WTC11 (cell line): ENCODE data around the gene SYT7. TPM values are rescaled to one million over a fixed set of nuclear protein-coding genes. Genes with fewer than 3 reads are reported as not detected.
A peak's percentile ranks its signal among the peaks of the same experiment; 100 is the strongest.

Source experiments
- ATAC-seq: fragments of 200-7000 bp; cut with Tn5 transposase; 2 replicates; pipeline ENCODE4 v1.10.0; 2021; ENCODE audit warnings: mild to moderate bottlenecking, moderate library complexity
- CTCF ChIA-PET: fragments of 300-600 bp; sonication (Branson Sonifier 250); formaldehyde crosslinking; loops from one replicate; lab custom pipeline; 2021; ENCODE audit warnings: antibody characterized with exemption; lab: Charles Lee
- POLR2A ChIA-PET: fragments of 350-600 bp; sonication (Branson Sonifier 250); formaldehyde crosslinking; loops from one replicate; lab custom pipeline; 2021; ENCODE audit warnings: antibody characterized with exemption; lab: Charles Lee
- DNase-seq: peaks from one replicate; pipeline ENCODE4 v3.0.0; 2021; ENCODE audit warnings: low spot score
- H3K27ac Mint-ChIP-seq: 2 replicates; pipeline ENCODE4 v1.8.0; 2021; ENCODE audit warnings: mixed read lengths
- H3K27me3 Mint-ChIP-seq: 2 replicates; pipeline ENCODE4 v1.8.0; 2021; ENCODE audit warnings: low read depth, mild to moderate bottlenecking, moderate library complexity, mixed read lengths
- H3K36me3 Mint-ChIP-seq: 2 replicates; pipeline ENCODE4 v1.8.0; 2021; ENCODE audit warnings: mixed read lengths
- H3K4me1 Mint-ChIP-seq: 2 replicates; pipeline ENCODE4 v1.8.0; 2022; ENCODE audit warnings: mixed read lengths
- H3K4me3 Mint-ChIP-seq: 2 replicates; pipeline ENCODE4 v1.8.0; 2021; ENCODE audit warnings: mild to moderate bottlenecking, moderate library complexity, mixed read lengths
- H3K9me3 Mint-ChIP-seq: 2 replicates; pipeline ENCODE4 v1.8.0; 2021; ENCODE audit warnings: mixed read lengths
- CREB1 ChIP-seq: sonication (generic); formaldehyde crosslinking; IDR thresholded peaks from 2 replicates; pipeline ENCODE4 v1.8.0; 2023; ENCODE audit warnings: mild to moderate bottlenecking, missing genetic modification reagents
- CREM ChIP-seq: sonication (generic); formaldehyde crosslinking; IDR thresholded peaks from 2 replicates; pipeline ENCODE4 v1.8.1; 2022; ENCODE audit warnings: mild to moderate bottlenecking, missing genetic modification reagents, moderate library complexity
- EMX1 ChIP-seq: fragments of 250-450 bp; sonication (Bioruptor Pico); IDR thresholded peaks from 2 replicates; pipeline ENCODE4 v1.8.0; 2021; ENCODE audit warnings: mild to moderate bottlenecking
- HMGA2 ChIP-seq: fragments of 250-450 bp; sonication (Bioruptor Pico); IDR thresholded peaks from 2 replicates; pipeline ENCODE4 v1.4.0; 2021; ENCODE audit warnings: mild to moderate bottlenecking, moderate library complexity
- KAT7 ChIP-seq: sonication (generic); formaldehyde crosslinking; IDR thresholded peaks from 2 replicates; pipeline ENCODE4 v1.8.1; 2023; ENCODE audit warnings: missing genetic modification reagents, mild to moderate bottlenecking, borderline replicate concordance
- OVOL2 ChIP-seq: fragments of 250-450 bp; sonication (Bioruptor Pico); IDR thresholded peaks from 2 replicates; pipeline ENCODE4 v1.9.0; 2021; ENCODE audit warnings: mild to moderate bottlenecking, borderline replicate concordance
- SMAD4 ChIP-seq: sonication (generic); formaldehyde crosslinking; IDR thresholded peaks from 2 replicates; pipeline ENCODE4 v1.8.0; 2022; ENCODE audit warnings: mild to moderate bottlenecking, missing genetic modification reagents
- SOX15 ChIP-seq: fragments of 250-450 bp; sonication (Bioruptor Pico); IDR thresholded peaks from 2 replicates; pipeline ENCODE4 v1.9.0; 2021; ENCODE audit warnings: mild to moderate bottlenecking
- TP53 ChIP-seq: sonication (generic); formaldehyde crosslinking; IDR thresholded peaks from 2 replicates; pipeline ENCODE4 v1.8.1; 2023; ENCODE audit warnings: mild to moderate bottlenecking, missing genetic modification reagents
- ZNF232 ChIP-seq: sonication (generic); formaldehyde crosslinking; IDR thresholded peaks from 2 replicates; pipeline ENCODE4 v1.8.0; 2022; ENCODE audit warnings: mild to moderate bottlenecking, missing genetic modification reagents
- ZNF416 ChIP-seq: fragments of 250-450 bp; sonication (Bioruptor Pico); IDR thresholded peaks from 2 replicates; pipeline ENCODE4 v1.9.0; 2021; ENCODE audit warnings: mild to moderate bottlenecking, inconsistent platforms
- ZNF671 ChIP-seq: fragments of 250-450 bp; sonication (Bioruptor Pico); IDR thresholded peaks from 2 replicates; pipeline ENCODE4 v1.8.0; 2021; ENCODE audit warnings: mild to moderate bottlenecking
- total RNA-seq: library from RNA; stranded (reverse); gene quantifications from 3 replicates; pipeline ENCODE4 v1.2.3, GENCODE V29; 2021
- TF ChIP-seq, protein P1 (sequence below): sonication (generic); formaldehyde crosslinking; conservative IDR thresholded peaks from 2 replicates; pipeline ENCODE4 v1.8.1; 2023; ENCODE audit warnings: mild to moderate bottlenecking, low read depth, missing genetic modification reagents, moderate library complexity
- TF ChIP-seq, protein P2 (sequence below): sonication (generic); formaldehyde crosslinking; IDR thresholded peaks from 2 replicates; pipeline ENCODE4 v1.8.1; 2022; ENCODE audit warnings: low read depth, mild to moderate bottlenecking, moderate library complexity, missing genetic modification reagents, borderline replicate concordance
- TF ChIP-seq, protein P3 (sequence below): sonication (generic); formaldehyde crosslinking; IDR thresholded peaks from 2 replicates; pipeline ENCODE4 v1.8.1; 2023; ENCODE audit warnings: mild to moderate bottlenecking, missing genetic modification reagents, moderate library complexity
- TF ChIP-seq, protein P4 (sequence below): sonication (generic); formaldehyde crosslinking; IDR thresholded peaks from 2 replicates; pipeline ENCODE4 v1.8.0; 2022; ENCODE audit warnings: missing genetic modification reagents
- TF ChIP-seq, protein P5 (sequence below): sonication (generic); formaldehyde crosslinking; IDR thresholded peaks from 2 replicates; pipeline ENCODE4 v1.8.1; 2022; ENCODE audit warnings: missing genetic modification reagents, borderline replicate concordance
- TF ChIP-seq, protein P6 (sequence below): fragments of 200-600 bp; IDR thresholded peaks from 2 replicates; pipeline ENCODE4 v1.8.0; 2022; ENCODE audit warnings: antibody characterized with exemption

The SYT7 gene
- total RNA-seq, 1 experiment from 2014 or later: 12.5 TPM

DNA sequence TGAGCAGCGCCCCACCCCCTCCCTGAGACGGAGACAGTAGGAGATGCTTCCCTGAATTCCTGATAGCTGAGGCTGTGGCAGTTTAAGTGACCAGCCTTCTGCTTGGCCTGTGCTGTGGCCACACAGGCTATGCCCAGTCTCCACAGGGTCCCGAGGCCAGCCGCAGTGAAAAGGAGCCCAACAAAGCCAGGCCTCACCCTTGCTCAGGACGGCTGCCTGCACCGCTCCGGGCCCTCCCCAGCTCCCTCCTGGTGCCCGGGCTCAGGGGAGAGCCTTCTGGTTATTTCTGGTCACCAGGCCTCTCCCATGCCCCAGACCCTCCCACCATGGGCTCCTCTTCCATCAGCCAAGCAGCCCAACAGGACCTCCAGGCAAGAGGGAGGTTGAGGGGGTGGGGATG, 43.5 kb downstream of the SYT7 start:
- ChIA-PET POLR2A (interaction anchor here (0.7 kb wide), 1 partner anchor 90 kb away, joined by 3 read pairs; no protein-coding TSS in a partner anchor), CTCF (interaction anchor here (0.8 to 1.8 kb wide), 8 partner anchors 8 to 91 kb away, joined by 3 to 10 read pairs (median 3); no protein-coding TSS in a partner anchor)
- no peaks in the 10 kb centered on the region for H3K36me3 Mint-ChIP-seq
- H3K4me1 Mint-ChIP-seq: peaks cover 39% of the 10 kb centered on the region
- no peaks in the 10 kb centered on the region for H3K9me3 Mint-ChIP-seq
- H3K4me3 Mint-ChIP-seq: no peak overlapping the region
- 0 out of 2 replicates have a peak overlapping the region, but pooled peaks have one; percentile 60 for H3K27ac Mint-ChIP-seq
- ATAC-seq: no peak
- no peak for DNase-seq
- no peaks in the 10 kb centered on the region for H3K27me3 Mint-ChIP-seq
- no peak for TF ChIP-seq HMGA2 (CRISPR knock-in tag)
- TF ChIP-seq KAT7 (CRISPR knock-in tag): no peak
- TF ChIP-seq OVOL2 (CRISPR knock-in tag): no peak
- TF ChIP-seq CREM (CRISPR knock-in tag): no peak
- no peak for TF ChIP-seq ZNF232 (CRISPR knock-in tag)

GRCh38 chr11:61536676-61537270, 44.1 kb downstream of the SYT7 start:
- POLR2A ChIA-PET: interaction anchor here (0.7 kb wide), 1 partner anchor 91 kb away, joined by 3 read pairs; no protein-coding TSS in a partner anchor
- no peak for ATAC-seq
- TF ChIP-seq SOX15 (CRISPR knock-in tag) (no peak), KAT7 (CRISPR knock-in tag) (no peak), CREM (CRISPR knock-in tag) (no peak), SMAD4 (CRISPR knock-in tag) (no peak), ZNF416 (CRISPR knock-in tag) (no peak), EMX1 (CRISPR knock-in tag) (no peak), ZNF671 (no peak), CREB1 (CRISPR knock-in tag) (no peak), TP53 (CRISPR knock-in tag) (no peak)
- TF ChIP-seq, protein P1, sequence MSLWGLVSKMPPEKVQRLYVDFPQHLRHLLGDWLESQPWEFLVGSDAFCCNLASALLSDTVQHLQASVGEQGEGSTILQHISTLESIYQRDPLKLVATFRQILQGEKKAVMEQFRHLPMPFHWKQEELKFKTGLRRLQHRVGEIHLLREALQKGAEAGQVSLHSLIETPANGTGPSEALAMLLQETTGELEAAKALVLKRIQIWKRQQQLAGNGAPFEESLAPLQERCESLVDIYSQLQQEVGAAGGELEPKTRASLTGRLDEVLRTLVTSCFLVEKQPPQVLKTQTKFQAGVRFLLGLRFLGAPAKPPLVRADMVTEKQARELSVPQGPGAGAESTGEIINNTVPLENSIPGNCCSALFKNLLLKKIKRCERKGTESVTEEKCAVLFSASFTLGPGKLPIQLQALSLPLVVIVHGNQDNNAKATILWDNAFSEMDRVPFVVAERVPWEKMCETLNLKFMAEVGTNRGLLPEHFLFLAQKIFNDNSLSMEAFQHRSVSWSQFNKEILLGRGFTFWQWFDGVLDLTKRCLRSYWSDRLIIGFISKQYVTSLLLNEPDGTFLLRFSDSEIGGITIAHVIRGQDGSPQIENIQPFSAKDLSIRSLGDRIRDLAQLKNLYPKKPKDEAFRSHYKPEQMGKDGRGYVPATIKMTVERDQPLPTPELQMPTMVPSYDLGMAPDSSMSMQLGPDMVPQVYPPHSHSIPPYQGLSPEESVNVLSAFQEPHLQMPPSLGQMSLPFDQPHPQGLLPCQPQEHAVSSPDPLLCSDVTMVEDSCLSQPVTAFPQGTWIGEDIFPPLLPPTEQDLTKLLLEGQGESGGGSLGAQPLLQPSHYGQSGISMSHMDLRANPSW (CRISPR knock-in tag): no peak
- TF ChIP-seq, protein P2, sequence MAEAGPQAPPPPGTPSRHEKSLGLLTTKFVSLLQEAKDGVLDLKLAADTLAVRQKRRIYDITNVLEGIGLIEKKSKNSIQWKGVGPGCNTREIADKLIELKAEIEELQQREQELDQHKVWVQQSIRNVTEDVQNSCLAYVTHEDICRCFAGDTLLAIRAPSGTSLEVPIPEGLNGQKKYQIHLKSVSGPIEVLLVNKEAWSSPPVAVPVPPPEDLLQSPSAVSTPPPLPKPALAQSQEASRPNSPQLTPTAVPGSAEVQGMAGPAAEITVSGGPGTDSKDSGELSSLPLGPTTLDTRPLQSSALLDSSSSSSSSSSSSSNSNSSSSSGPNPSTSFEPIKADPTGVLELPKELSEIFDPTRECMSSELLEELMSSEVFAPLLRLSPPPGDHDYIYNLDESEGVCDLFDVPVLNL: no peak
- TF ChIP-seq, protein P3, sequence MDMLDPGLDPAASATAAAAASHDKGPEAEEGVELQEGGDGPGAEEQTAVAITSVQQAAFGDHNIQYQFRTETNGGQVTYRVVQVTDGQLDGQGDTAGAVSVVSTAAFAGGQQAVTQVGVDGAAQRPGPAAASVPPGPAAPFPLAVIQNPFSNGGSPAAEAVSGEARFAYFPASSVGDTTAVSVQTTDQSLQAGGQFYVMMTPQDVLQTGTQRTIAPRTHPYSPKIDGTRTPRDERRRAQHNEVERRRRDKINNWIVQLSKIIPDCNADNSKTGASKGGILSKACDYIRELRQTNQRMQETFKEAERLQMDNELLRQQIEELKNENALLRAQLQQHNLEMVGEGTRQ (CRISPR knock-in tag): no peak
- TF ChIP-seq, protein P4, sequence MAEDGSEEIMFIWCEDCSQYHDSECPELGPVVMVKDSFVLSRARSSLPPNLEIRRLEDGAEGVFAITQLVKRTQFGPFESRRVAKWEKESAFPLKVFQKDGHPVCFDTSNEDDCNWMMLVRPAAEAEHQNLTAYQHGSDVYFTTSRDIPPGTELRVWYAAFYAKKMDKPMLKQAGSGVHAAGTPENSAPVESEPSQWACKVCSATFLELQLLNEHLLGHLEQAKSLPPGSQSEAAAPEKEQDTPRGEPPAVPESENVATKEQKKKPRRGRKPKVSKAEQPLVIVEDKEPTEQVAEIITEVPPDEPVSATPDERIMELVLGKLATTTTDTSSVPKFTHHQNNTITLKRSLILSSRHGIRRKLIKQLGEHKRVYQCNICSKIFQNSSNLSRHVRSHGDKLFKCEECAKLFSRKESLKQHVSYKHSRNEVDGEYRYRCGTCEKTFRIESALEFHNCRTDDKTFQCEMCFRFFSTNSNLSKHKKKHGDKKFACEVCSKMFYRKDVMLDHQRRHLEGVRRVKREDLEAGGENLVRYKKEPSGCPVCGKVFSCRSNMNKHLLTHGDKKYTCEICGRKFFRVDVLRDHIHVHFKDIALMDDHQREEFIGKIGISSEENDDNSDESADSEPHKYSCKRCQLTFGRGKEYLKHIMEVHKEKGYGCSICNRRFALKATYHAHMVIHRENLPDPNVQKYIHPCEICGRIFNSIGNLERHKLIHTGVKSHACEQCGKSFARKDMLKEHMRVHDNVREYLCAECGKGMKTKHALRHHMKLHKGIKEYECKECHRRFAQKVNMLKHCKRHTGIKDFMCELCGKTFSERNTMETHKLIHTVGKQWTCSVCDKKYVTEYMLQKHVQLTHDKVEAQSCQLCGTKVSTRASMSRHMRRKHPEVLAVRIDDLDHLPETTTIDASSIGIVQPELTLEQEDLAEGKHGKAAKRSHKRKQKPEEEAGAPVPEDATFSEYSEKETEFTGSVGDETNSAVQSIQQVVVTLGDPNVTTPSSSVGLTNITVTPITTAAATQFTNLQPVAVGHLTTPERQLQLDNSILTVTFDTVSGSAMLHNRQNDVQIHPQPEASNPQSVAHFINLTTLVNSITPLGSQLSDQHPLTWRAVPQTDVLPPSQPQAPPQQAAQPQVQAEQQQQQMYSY (CRISPR knock-in tag): no peak
- TF ChIP-seq, protein P5, sequence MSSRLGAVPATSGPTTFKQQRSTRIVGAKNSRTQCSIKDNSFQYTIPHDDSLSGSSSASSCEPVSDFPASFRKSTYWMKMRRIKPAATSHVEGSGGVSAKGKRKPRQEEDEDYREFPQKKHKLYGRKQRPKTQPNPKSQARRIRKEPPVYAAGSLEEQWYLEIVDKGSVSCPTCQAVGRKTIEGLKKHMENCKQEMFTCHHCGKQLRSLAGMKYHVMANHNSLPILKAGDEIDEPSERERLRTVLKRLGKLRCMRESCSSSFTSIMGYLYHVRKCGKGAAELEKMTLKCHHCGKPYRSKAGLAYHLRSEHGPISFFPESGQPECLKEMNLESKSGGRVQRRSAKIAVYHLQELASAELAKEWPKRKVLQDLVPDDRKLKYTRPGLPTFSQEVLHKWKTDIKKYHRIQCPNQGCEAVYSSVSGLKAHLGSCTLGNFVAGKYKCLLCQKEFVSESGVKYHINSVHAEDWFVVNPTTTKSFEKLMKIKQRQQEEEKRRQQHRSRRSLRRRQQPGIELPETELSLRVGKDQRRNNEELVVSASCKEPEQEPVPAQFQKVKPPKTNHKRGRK (CRISPR knock-in tag): no peak
- TF ChIP-seq, protein P6, sequence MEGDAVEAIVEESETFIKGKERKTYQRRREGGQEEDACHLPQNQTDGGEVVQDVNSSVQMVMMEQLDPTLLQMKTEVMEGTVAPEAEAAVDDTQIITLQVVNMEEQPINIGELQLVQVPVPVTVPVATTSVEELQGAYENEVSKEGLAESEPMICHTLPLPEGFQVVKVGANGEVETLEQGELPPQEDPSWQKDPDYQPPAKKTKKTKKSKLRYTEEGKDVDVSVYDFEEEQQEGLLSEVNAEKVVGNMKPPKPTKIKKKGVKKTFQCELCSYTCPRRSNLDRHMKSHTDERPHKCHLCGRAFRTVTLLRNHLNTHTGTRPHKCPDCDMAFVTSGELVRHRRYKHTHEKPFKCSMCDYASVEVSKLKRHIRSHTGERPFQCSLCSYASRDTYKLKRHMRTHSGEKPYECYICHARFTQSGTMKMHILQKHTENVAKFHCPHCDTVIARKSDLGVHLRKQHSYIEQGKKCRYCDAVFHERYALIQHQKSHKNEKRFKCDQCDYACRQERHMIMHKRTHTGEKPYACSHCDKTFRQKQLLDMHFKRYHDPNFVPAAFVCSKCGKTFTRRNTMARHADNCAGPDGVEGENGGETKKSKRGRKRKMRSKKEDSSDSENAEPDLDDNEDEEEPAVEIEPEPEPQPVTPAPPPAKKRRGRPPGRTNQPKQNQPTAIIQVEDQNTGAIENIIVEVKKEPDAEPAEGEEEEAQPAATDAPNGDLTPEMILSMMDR: no peak

More at GRCh38 chr11:61536676-61537270, 44.1 kb downstream of the SYT7 start:
- Mint-ChIP-seq H3K9me3 (no peaks in the 10 kb centered on the region), H3K27ac (no peak overlapping the region), H3K4me3 (no peak overlapping the region), H3K4me1 (peaks cover 35% of the 10 kb centered on the region), H3K36me3 (no peaks in the 10 kb centered on the region), H3K27me3 (no peaks in the 10 kb centered on the region)
- no peak for DNase-seq
- CTCF ChIA-PET: interaction anchor here (0.8 to 1.8 kb wide), 8 partner anchors 9 to 91 kb away, joined by 3 to 10 read pairs (median 3); no protein-coding TSS in a partner anchor
